GM12801 (cell line): Measurements from ENCODE around the gene ZC3H13.

Source experiments
- TF ChIP-seq, protein P1 (sequence below): IDR thresholded peaks from one replicate; pipeline ENCODE4 v1.5.1; 2011; ENCODE audit warnings: control low read depth; ENCODE audit not compliant: insufficient read length; ENCODE audit errors: extremely low read depth

The ZC3H13 gene, protein sequence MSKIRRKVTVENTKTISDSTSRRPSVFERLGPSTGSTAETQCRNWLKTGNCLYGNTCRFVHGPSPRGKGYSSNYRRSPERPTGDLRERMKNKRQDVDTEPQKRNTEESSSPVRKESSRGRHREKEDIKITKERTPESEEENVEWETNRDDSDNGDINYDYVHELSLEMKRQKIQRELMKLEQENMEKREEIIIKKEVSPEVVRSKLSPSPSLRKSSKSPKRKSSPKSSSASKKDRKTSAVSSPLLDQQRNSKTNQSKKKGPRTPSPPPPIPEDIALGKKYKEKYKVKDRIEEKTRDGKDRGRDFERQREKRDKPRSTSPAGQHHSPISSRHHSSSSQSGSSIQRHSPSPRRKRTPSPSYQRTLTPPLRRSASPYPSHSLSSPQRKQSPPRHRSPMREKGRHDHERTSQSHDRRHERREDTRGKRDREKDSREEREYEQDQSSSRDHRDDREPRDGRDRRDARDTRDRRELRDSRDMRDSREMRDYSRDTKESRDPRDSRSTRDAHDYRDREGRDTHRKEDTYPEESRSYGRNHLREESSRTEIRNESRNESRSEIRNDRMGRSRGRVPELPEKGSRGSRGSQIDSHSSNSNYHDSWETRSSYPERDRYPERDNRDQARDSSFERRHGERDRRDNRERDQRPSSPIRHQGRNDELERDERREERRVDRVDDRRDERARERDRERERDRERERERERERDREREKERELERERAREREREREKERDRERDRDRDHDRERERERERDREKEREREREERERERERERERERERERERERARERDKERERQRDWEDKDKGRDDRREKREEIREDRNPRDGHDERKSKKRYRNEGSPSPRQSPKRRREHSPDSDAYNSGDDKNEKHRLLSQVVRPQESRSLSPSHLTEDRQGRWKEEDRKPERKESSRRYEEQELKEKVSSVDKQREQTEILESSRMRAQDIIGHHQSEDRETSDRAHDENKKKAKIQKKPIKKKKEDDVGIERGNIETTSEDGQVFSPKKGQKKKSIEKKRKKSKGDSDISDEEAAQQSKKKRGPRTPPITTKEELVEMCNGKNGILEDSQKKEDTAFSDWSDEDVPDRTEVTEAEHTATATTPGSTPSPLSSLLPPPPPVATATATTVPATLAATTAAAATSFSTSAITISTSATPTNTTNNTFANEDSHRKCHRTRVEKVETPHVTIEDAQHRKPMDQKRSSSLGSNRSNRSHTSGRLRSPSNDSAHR (N-terminal part only)

DNA sequence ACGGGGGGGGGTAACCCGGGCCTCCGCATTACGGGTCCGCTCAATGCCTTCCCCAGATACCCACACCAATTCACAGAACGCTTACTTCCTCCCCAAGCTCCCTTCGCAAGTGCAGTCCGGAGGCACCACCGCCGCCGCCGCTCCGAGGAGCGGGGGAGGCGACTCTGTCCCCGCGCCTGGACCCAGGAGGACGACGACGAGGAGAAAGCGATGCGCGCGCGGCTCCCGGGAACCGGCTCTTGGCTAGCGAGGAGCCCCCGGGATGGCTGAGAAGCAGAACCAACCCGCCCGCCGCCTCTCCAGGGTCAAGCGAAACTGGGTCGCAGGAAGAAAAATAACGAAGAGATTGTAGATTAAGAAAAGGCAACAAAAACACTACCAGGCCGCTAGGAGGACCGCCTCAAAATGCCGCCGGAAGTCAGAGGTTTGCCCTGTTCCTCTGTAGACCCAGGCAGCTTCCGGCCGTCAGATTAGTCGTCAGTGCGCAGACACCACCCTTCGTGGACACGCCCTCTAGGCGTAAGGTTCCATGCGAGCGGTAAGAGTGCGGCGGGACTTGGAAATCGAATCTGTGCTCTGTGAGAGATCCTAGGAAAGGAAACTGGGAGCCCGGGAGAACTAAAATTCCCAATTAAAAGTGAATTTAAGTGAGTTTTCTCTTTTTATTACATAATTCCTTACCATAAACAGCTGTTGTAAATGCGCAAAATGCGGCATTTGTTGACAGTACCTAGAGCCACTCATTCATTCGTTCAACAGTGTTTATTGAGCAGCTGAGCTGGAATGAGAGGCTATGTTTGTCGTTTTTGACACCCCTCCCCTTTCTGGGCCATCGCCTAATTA is at the start of gene ZC3H13:
ZC3H13 (minus strand) TSS at position 428 of the 843 bp plus-strand sequence. CDS start 7,239 bp downstream, outside the sequence.
- TF ChIP-seq, protein P1, sequence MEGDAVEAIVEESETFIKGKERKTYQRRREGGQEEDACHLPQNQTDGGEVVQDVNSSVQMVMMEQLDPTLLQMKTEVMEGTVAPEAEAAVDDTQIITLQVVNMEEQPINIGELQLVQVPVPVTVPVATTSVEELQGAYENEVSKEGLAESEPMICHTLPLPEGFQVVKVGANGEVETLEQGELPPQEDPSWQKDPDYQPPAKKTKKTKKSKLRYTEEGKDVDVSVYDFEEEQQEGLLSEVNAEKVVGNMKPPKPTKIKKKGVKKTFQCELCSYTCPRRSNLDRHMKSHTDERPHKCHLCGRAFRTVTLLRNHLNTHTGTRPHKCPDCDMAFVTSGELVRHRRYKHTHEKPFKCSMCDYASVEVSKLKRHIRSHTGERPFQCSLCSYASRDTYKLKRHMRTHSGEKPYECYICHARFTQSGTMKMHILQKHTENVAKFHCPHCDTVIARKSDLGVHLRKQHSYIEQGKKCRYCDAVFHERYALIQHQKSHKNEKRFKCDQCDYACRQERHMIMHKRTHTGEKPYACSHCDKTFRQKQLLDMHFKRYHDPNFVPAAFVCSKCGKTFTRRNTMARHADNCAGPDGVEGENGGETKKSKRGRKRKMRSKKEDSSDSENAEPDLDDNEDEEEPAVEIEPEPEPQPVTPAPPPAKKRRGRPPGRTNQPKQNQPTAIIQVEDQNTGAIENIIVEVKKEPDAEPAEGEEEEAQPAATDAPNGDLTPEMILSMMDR, result no peak

DNA sequence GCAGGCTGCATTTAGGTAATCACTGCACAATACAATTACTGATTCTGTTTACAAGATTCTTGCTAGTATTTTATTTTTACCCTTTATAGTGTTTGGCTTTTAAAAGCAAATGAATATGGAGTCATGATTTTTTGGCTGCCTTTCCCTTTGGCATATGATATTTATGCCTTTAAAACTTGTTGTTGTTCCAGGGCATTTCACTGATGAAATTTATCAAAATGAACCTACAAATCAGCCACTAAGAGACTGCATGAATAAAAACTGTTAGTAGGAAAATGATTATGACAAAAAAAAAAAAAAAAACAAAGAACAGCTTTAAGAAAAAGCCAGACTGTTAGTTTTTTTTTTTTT is 49.7 kb upstream of the ZC3H13 start:
- TF ChIP-seq, protein P1, result no peak

DNA sequence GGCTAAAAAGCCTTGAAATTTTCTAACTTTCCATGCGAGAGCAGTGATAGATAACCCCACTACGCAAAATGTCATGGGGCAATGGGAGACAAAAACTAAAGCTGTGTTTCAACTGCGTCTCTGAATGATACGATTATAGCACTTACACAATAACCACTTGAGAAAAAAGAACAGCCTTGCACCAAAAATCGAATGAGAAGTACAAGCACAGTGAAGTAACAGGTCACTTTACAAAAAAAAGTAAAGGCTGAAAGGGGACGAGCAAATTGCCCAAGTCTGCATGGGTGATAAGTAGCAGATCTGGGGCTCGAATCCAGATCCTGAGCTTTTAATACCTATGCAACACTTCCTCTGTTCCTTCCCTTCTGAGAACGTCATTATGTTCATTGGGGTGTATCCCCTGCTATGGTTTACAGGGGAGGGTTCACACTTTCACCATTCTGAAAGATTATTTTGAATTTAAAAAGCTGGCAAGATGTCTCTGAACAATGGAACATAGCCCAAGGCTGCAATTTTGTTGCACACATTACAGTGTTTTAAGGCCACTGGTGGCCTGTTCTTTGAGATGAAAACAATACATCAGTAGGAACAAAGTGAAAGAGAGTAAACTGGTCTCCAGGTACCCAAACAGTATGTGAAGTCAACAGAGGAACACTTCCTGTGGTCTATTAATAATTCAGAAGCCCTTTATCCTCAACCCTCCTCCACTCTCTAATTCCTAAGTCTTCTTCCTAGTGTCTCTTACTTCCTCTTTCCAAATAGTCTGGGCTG is 49.1 kb upstream of the ZC3H13 start:
- TF ChIP-seq, protein P1, result no peak

DNA sequence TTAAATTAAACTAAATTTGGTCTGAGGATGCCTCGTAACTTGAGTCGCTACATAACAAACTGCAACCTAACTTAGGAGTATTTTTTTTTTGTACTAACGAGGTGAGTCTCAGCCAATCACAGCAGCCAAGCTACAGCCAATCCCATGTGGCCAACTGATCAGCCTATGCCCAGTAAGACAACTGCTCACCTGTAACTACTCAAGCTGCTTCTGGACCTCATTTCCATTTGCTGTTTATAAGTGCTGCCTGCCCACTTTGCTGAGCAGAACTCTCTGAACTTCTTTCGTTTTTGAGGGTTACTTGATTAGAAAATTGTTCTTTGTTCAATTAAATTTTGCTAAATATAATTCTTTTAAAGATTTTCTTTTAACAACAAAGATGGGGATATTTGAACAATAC is 48.5 kb upstream of the ZC3H13 start:
- TF ChIP-seq, protein P1, result no peak

DNA sequence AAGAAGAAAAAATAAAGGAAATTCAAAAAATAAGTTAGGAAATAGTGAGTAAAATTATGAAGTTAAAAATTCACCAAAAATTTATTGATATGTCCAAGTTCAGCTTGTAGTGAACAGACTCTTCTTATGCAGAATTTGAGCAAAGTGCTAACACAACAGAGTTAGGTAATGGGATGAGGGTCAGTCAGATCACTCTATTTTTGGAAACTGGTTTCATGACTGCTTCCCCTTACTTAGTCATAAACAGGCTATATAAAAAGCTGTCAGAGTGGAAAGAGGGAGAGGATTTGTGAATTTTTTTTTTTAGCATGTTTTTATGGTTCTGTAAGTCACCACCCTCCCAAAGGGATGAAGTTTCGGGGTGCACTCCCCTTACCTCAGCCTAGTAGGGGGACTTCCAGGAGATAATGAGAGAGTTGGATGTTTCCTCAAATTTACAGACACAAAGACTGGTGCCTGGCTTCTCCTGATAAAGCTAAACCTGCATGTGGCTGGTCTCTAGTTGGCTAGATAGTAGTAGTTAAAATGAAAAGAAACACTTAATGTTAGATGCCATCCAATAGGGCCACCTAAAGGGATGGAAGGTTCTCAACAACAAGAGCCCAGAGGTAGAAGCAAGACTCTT is 47.8 kb upstream of the ZC3H13 start:
- TF ChIP-seq, protein P1, result no peak

DNA sequence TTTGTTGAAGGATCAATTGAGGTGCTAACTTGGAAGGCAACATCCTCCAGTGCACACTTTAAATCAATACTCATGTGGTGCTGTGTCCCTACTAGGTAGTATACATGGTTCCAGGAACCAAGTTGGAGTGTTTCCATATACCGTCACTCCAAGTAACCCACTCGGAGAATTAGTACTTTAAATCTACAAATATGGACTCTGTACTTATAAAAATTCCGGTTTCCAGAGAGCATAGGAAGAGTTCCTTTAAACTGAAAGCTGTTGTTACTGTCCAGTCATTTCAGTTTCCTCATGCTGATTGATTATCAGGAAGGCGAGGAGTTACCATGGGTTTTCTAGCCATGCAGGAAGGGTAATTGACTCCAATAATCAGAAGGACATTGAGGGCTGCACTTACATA is 45.1 kb upstream of the ZC3H13 start:
- TF ChIP-seq, protein P1, result no peak
